KMS-11 (cell line): ENCODE data around the gene CNTF.

Experiments used
- H2AFZ ChIP-seq: fragments of 200-600 bp; sonication (generic); 2 replicates; pipeline ENCODE4 v1.6.1; 2016; ENCODE audit warnings: antibody characterized with exemption, mixed run types, low read depth
- H3K27ac ChIP-seq: fragments of 200-600 bp; sonication (generic); 2 replicates; pipeline ENCODE4 v1.6.1; 2016; ENCODE audit warnings: mild to moderate bottlenecking, mixed run types
- H3K27me3 ChIP-seq: fragments of 200-600 bp; sonication (generic); 2 replicates; pipeline ENCODE4 v1.6.1; 2017; ENCODE audit warnings: mild to moderate bottlenecking, low read depth, mixed run types, moderate library complexity; ENCODE audit not compliant: insufficient read depth
- H3K36me3 ChIP-seq: fragments of 200-600 bp; sonication (generic); 2 replicates; pipeline ENCODE4 v1.6.1; 2017; ENCODE audit warnings: mild to moderate bottlenecking, mixed run types; ENCODE audit not compliant: insufficient read depth
- H3K4me1 ChIP-seq: fragments of 200-600 bp; sonication (generic); 2 replicates; pipeline ENCODE4 v1.6.1; 2016; ENCODE audit warnings: mild to moderate bottlenecking, low read depth, mixed run types; ENCODE audit not compliant: poor library complexity, severe bottlenecking
- H3K4me2 ChIP-seq: fragments of 200-600 bp; sonication (generic); 2 replicates; pipeline ENCODE4 v1.7.0; 2016; ENCODE audit warnings: mild to moderate bottlenecking, mixed run types
- H3K4me3 ChIP-seq: fragments of 200-600 bp; sonication (generic); IDR thresholded peaks from 2 replicates; pipeline ENCODE4 v1.6.1; 2017; ENCODE audit warnings: low read depth, low read length, mixed read lengths; ENCODE audit not compliant: insufficient read depth
- H3K79me2 ChIP-seq: fragments of 200-600 bp; sonication (generic); 2 replicates; pipeline ENCODE4 v1.6.1; 2016; ENCODE audit warnings: low read depth, mixed run types; ENCODE audit not compliant: insufficient read depth
- H3K9ac ChIP-seq: fragments of 200-600 bp; sonication (generic); 2 replicates; pipeline ENCODE4 v1.6.1; 2016; ENCODE audit warnings: mild to moderate bottlenecking, mixed run types
- H4K20me1 ChIP-seq: fragments of 200-600 bp; sonication (generic); 2 replicates; pipeline ENCODE4 v1.6.1; 2016; ENCODE audit warnings: mild to moderate bottlenecking, mixed run types; ENCODE audit not compliant: insufficient read depth
- TF ChIP-seq, protein P1 (sequence below): fragments of 200-600 bp; sonication (generic); conservative IDR thresholded peaks from 2 replicates; pipeline ENCODE4 v1.6.1; 2017; ENCODE audit warnings: low read depth, mild to moderate bottlenecking, antibody characterized with exemption, low read length, moderate library complexity, mixed read lengths

The CNTF gene

DNA sequence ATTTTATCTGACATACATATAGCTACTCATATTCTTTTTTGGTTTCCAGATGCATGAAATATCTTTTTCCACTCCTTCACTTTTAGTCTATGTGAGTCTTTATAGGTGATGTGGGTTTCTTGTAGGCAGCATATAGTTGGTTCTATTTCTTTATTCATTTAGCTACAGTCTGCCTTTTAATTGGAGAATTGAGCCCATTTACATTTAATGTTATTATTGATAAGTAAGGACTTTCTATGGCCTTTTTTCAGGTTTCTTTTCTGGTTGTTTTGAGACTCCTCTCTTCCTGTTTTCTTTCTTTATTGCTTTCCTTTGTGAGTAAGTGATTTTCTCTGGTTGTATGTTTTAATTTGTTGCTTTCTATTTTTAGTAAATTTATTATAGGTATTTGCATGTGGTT is 27.2 kb downstream of the CNTF start:
- no peaks in the 10 kb centered on the region for H3K36me3 ChIP-seq
- TF ChIP-seq, protein P1, sequence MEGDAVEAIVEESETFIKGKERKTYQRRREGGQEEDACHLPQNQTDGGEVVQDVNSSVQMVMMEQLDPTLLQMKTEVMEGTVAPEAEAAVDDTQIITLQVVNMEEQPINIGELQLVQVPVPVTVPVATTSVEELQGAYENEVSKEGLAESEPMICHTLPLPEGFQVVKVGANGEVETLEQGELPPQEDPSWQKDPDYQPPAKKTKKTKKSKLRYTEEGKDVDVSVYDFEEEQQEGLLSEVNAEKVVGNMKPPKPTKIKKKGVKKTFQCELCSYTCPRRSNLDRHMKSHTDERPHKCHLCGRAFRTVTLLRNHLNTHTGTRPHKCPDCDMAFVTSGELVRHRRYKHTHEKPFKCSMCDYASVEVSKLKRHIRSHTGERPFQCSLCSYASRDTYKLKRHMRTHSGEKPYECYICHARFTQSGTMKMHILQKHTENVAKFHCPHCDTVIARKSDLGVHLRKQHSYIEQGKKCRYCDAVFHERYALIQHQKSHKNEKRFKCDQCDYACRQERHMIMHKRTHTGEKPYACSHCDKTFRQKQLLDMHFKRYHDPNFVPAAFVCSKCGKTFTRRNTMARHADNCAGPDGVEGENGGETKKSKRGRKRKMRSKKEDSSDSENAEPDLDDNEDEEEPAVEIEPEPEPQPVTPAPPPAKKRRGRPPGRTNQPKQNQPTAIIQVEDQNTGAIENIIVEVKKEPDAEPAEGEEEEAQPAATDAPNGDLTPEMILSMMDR = no peak
- H3K27ac ChIP-seq = peak overlapping the region; percentile 96; the same call in 1 of the 2 replicates
- no peaks in the 10 kb centered on the region for H3K79me2 ChIP-seq
- H3K27me3 ChIP-seq = no peaks in the 10 kb centered on the region
- H3K4me1 ChIP-seq = peaks cover 84% of the 10 kb centered on the region
- H2AFZ ChIP-seq = no peak overlapping the region; the same call in 1 of the 2 replicates
- peak overlapping the region; percentile 99 for H3K4me2 ChIP-seq
- no peak overlapping the region for H3K4me3 ChIP-seq
- H3K9ac ChIP-seq = no peak overlapping the region
- no peaks in the 10 kb centered on the region for H4K20me1 ChIP-seq

DNA sequence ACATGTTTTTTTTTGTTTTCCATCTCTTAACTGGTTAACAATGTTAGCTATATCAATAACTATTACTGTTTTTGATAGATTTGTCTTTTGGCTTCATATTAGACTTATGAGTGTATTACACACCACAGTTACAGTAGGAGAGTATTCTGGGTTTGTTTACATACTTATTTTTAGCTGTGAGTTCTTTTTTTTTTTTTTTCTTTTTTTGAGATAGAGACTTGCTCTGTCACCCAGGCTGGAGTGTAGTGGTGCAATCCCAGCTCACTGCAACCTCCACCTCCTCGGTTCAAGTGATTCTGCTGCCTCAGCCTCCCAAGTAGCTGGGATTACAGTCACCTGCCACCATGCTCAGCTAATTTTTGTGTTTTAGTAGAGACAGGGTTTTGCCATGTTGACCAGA is 28.0 kb downstream of the CNTF start:
- H4K20me1 ChIP-seq = no peaks in the 10 kb centered on the region
- H3K27me3 ChIP-seq = no peaks in the 10 kb centered on the region
- no peaks in the 10 kb centered on the region for H3K36me3 ChIP-seq
- H3K4me2 ChIP-seq = peak overlapping the region; percentile 99
- TF ChIP-seq, protein P1 = no peak
- no peak overlapping the region for H3K4me3 ChIP-seq
- H3K27ac ChIP-seq = peak overlapping the region; percentile 96
- no peak overlapping the region for H3K9ac ChIP-seq
- H2AFZ ChIP-seq = no peak overlapping the region
- no peaks in the 10 kb centered on the region for H3K79me2 ChIP-seq
- H3K4me1 ChIP-seq = peaks cover 93% of the 10 kb centered on the region

DNA sequence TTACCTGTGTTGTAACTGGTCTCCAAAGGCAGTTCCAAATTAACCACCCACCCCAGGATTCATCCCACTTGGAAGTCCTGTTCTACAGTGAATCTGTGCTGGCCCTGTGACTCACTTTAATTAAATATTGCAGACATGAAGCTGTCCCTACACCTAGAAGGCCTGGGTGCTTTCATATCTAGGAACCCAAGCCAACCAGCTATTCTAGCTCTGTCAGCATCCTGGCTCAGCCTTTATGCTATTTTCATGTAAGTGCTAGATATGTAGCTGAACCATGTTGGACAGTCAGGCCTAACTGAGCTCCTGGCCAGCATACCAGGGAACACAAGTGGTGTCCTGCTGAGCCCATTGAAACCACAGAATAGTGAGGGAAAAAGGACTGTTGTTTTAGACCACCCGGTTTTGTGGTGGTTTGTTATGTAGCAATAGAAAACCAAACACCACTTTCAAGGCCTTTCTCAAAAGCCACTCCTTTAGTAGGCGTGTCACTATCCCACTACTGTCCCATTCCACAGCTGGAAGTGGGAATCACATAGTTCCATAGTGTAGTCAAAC is 30.3 kb downstream of the CNTF start:
- Histone ChIP-seq H3K36me3 (no peaks in the 10 kb centered on the region), H2AFZ (no peak overlapping the region), H3K27ac (no peak overlapping the region), H3K9ac (no peak overlapping the region), H3K4me1 (peaks cover 77% of the 10 kb centered on the region), H3K79me2 (no peaks in the 10 kb centered on the region), H3K4me3 (no peak overlapping the region), H3K27me3 (no peaks in the 10 kb centered on the region), H4K20me1 (no peaks in the 10 kb centered on the region), H3K4me2 (no peak overlapping the region; the same call in 1 of the 2 replicates)
- TF ChIP-seq, protein P1 = no peak

DNA sequence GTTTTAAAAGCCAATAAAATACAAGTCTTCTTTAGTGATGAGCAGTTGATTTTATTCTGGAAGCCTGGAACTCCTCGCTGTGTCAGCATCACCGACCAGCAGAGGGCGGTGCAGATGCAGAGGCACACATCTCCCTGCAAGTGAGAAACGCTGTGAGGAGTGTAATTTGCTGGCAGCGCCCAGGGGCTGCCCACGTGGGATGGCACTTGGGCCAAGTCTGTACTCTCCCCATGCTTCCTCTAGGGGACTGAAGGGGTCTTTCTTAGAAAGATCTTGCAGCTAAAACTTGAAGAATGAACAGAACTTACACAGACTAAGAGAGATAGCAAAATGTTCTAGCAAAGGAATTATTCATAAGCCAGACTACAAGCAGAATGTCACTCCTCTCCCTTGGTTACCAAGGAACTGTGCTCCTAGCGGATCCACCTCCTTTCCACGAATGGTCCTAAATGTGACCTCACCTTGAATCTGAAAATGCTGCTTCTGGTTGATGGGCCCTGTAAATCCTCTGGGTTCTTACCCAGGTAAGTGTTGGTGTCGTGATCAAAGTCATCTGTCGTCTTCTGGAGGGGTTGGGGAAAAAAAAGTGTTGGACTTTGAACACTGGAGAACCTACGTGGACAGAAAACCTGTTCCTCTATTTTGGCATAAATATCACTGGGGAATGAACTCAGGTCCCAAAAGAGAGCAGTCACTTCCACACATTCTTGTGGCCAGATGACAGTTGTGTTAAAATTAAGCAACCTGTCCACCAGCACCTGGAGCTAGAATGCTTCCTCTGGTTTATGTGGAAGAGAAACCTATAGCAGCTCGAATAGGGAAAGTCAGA is 31.8 kb downstream of the CNTF start:
- H3K4me1 ChIP-seq = peaks cover 62% of the 10 kb centered on the region
- TF ChIP-seq, protein P1 = peak; percentile 89
- no peaks in the 10 kb centered on the region for H3K79me2 ChIP-seq
- H3K36me3 ChIP-seq = no peaks in the 10 kb centered on the region
- H3K4me2 ChIP-seq = peak overlapping the region; percentile 48
- H3K9ac ChIP-seq = no peak overlapping the region
- H4K20me1 ChIP-seq = no peaks in the 10 kb centered on the region
- H3K27ac ChIP-seq = no peak overlapping the region; the same call in 1 of the 2 replicates
- H3K27me3 ChIP-seq = no peaks in the 10 kb centered on the region
- H2AFZ ChIP-seq = peak overlapping the region; percentile 64
- H3K4me3 ChIP-seq = no peak overlapping the region
